H9 (cell line): ENCODE measurements around the gene VPS13C. TPM values are rescaled to one million over a fixed set of nuclear protein-coding genes. Genes with fewer than 3 reads are reported as not detected.

Experiments
- DNase-seq: peaks from one replicate; pipeline ENCODE4 v3.0.0-alpha.2; 2017
- H2AFZ ChIP-seq: one replicate; pipeline ENCODE4 v1.6.1; 2013; ENCODE audit warnings: mild to moderate bottlenecking, low read length, control low read depth, moderate library complexity
- H2AK5ac ChIP-seq: 2 replicates; pipeline ENCODE4 v1.6.1; 2013; ENCODE audit warnings: low read length, control low read depth, mixed read lengths; ENCODE audit not compliant: insufficient read length
- H2BK120ac ChIP-seq: one replicate; pipeline ENCODE4 v1.6.1; 2013; ENCODE audit warnings: low read depth, mild to moderate bottlenecking, low read length, control low read depth, inconsistent platforms; ENCODE audit not compliant: poor library complexity, severe bottlenecking
- H2BK12ac ChIP-seq: 2 replicates; pipeline ENCODE4 v1.6.1; 2013; ENCODE audit warnings: low read length, control low read depth, mixed read lengths, low read depth; ENCODE audit not compliant: insufficient read length
- H2BK15ac ChIP-seq: 2 replicates; pipeline ENCODE4 v1.6.1; 2013; ENCODE audit warnings: low read depth, low read length, control low read depth
- H2BK20ac ChIP-seq: one replicate; pipeline ENCODE4 v1.6.1; 2013; ENCODE audit warnings: low read depth, mild to moderate bottlenecking, low read length, control low read depth, inconsistent platforms; ENCODE audit not compliant: poor library complexity, severe bottlenecking
- H2BK5ac ChIP-seq: 2 replicates; pipeline ENCODE4 v1.6.1; 2013; ENCODE audit warnings: low read length, control low read depth, mixed read lengths; ENCODE audit not compliant: insufficient read length
- H3K14ac ChIP-seq: 2 replicates; pipeline ENCODE4 v1.6.1; 2013; ENCODE audit warnings: low read length, control low read depth; ENCODE audit not compliant: insufficient read depth
- H3K18ac ChIP-seq: 2 replicates; pipeline ENCODE4 v1.6.1; 2013; ENCODE audit warnings: low read depth, mild to moderate bottlenecking, mixed read lengths, low read length, control low read depth; ENCODE audit not compliant: insufficient read length
- H3K23ac ChIP-seq: 2 replicates; pipeline ENCODE4 v1.6.1; 2013; ENCODE audit warnings: low read length, control low read depth, mixed read lengths, low read depth; ENCODE audit not compliant: insufficient read length
- H3K23me2 ChIP-seq: 2 replicates; pipeline ENCODE4 v1.6.1; 2013; ENCODE audit warnings: low read depth, mild to moderate bottlenecking, mixed read lengths, low read length, control low read depth; ENCODE audit not compliant: insufficient read length, poor library complexity, severe bottlenecking
- H3K27ac ChIP-seq: 2 replicates; pipeline ENCODE4 v1.5.1; 2013; ENCODE audit warnings: low read length, control low read depth, mixed read lengths, low read depth; ENCODE audit not compliant: insufficient read length
- H3K27me3 ChIP-seq: 2 replicates; pipeline ENCODE4 v1.6.1; 2013; ENCODE audit warnings: low read length, control low read depth, inconsistent platforms; ENCODE audit not compliant: insufficient read depth
- H3K4ac ChIP-seq: 2 replicates; pipeline ENCODE4 v1.6.1; 2013; ENCODE audit warnings: low read depth, mild to moderate bottlenecking, control low read depth, inconsistent platforms, low read length, moderate library complexity
- H3K4me1 ChIP-seq: 2 replicates; pipeline ENCODE4 v1.6.1; 2013; ENCODE audit warnings: low read length, control low read depth, inconsistent platforms; ENCODE audit not compliant: insufficient read depth
- H3K4me2 ChIP-seq: 2 replicates; pipeline ENCODE4 v1.6.1; 2013; ENCODE audit warnings: low read length, control low read depth, mixed read lengths; ENCODE audit not compliant: insufficient read length, insufficient read depth
- H3K56ac ChIP-seq: 2 replicates; pipeline ENCODE4 v1.6.1; 2013; ENCODE audit warnings: low read depth, mild to moderate bottlenecking, mixed read lengths, low read length, control low read depth; ENCODE audit not compliant: insufficient read length
- H3K79me1 ChIP-seq: 2 replicates; pipeline ENCODE4 v1.6.1; 2013; ENCODE audit warnings: low read depth, mild to moderate bottlenecking, moderate library complexity, low read length, control low read depth, inconsistent platforms; ENCODE audit not compliant: insufficient read depth, poor library complexity, severe bottlenecking
- H3K79me2 ChIP-seq: 2 replicates; pipeline ENCODE4 v1.6.1; 2013; ENCODE audit warnings: low read length, control low read depth, inconsistent platforms; ENCODE audit not compliant: insufficient read depth
- H3K9ac ChIP-seq: 2 replicates; pipeline ENCODE4 v1.6.1; 2013; ENCODE audit warnings: low read length, control low read depth, mixed read lengths; ENCODE audit not compliant: insufficient read length; ENCODE audit errors: extremely low read depth
- H3K9me3 ChIP-seq: one replicate; pipeline ENCODE4 v1.6.1; 2013; ENCODE audit warnings: low read depth, low read length, inconsistent platforms; ENCODE audit not compliant: control insufficient read depth
- H3T11ph ChIP-seq: one replicate; pipeline ENCODE4 v1.6.1; 2013; ENCODE audit warnings: mild to moderate bottlenecking, low read length, control low read depth, inconsistent platforms
- H4K20me1 ChIP-seq: one replicate; pipeline ENCODE4 v1.6.1; 2013; ENCODE audit not compliant: control insufficient read depth, insufficient read length, insufficient read depth
- H4K5ac ChIP-seq: 2 replicates; pipeline ENCODE4 v1.6.1; 2013; ENCODE audit warnings: low read depth, mild to moderate bottlenecking, mixed read lengths, low read length, control low read depth; ENCODE audit not compliant: insufficient read length
- H4K8ac ChIP-seq: replicated peaks from 2 replicates; pipeline ENCODE4 v1.6.1; 2013; ENCODE audit warnings: low read length, control low read depth, mixed read lengths, low read depth; ENCODE audit not compliant: insufficient read length
- H4K91ac ChIP-seq: 2 replicates; pipeline ENCODE4 v1.6.1; 2013; ENCODE audit warnings: low read depth, mild to moderate bottlenecking, moderate library complexity, mixed read lengths, low read length, control low read depth; ENCODE audit not compliant: insufficient read length
- H3K27ac Mint-ChIP-seq, 3 experiments: 2 replicates in 2 of 3; 3 replicates in 1 of 3; pipeline ENCODE4 v1.8.0; 2020 to 2021; ENCODE audit warnings: mixed read lengths in 3 of 3, mild to moderate bottlenecking in 1 of 3, moderate library complexity in 1 of 3
- H3K27me3 Mint-ChIP-seq: 2 replicates; pipeline ENCODE4 v1.8.0; 2021; ENCODE audit warnings: low read depth, mild to moderate bottlenecking, moderate library complexity, mixed read lengths
- H3K36me3 Mint-ChIP-seq, 3 experiments: 2 replicates in 2 of 3; 3 replicates in 1 of 3; pipeline ENCODE4 v1.8.0; 2020 to 2021; ENCODE audit warnings: low read depth in 3 of 3, mixed read lengths in 3 of 3; ENCODE audit not compliant: insufficient read depth in 1 of 3
- H3K4me1 Mint-ChIP-seq, 2 experiments: 2 replicates each; pipeline ENCODE4 v1.8.0; 2020; ENCODE audit warnings: mixed read lengths in 2 of 2
- H3K4me3 Mint-ChIP-seq, 2 experiments: 2 replicates in 1 of 2; 3 replicates in 1 of 2; pipeline ENCODE4 v1.8.0; 2020 to 2021; ENCODE audit warnings: mild to moderate bottlenecking in 2 of 2, mixed read lengths in 2 of 2, moderate library complexity in 1 of 2
- H3K9me3 Mint-ChIP-seq, 2 experiments: 2 replicates in 1 of 2; 3 replicates in 1 of 2; pipeline ENCODE4 v1.8.0; 2020; ENCODE audit warnings: mild to moderate bottlenecking in 2 of 2, mixed read lengths in 2 of 2, moderate library complexity in 1 of 2
- WGBS: extraction: QIAGEN DNeasy Blood & Tissue Kit; methylation state at CpG from one replicate; pipeline ENCODE4 v1.1.7; 2013; ENCODE audit warnings: missing lambda C conversion rate, low lambda C conversion rate, mixed read lengths; ENCODE audit not compliant: insufficient read length; ENCODE audit errors: extremely low coverage; 5-methylcytosine and 5-hydroxymethylcytosine counted together
- total RNA-seq: library from RNA; stranded (reverse); gene quantifications from 2 replicates; pipeline ENCODE4 v1.2.1, GENCODE V29; 2021
- TF ChIP-seq, protein P1 (sequence below): fragments of 200-600 bp; sonication (generic); conservative IDR thresholded peaks from 3 replicates; pipeline ENCODE4 v1.8.0; 2021; ENCODE audit warnings: antibody characterized with exemption, mild to moderate bottlenecking

VPS13C gene
- total RNA-seq, 1 experiment from 2014 or later = 14.2 TPM

DNA sequence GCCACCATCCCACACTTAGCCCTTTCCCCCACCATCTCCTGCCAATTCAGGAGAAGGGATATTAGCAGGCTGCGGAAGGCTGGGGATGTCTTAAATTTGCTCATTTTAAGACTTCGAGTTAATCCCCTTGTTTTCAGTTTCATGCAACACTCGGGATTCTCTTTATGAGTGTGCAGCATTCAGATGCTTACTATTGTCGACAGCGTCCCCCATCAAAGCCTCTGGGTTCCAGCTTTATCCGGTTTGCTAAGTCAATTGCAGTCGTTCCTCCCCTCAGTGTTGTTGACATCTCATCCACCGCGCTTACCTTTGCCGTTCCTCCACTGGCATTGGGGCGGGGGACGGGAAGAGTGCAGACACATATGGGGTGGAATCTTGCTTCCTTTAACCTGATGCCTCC is 220.2 kb downstream of the VPS13C start:
- no peak overlapping the region for H3K4ac ChIP-seq
- no peaks in the 10 kb centered on the region for H4K20me1 ChIP-seq
- H2BK5ac ChIP-seq = no peak overlapping the region
- H3K23ac ChIP-seq = no peak overlapping the region
- no peak overlapping the region for H2AK5ac ChIP-seq
- DNase-seq = no peak
- H3K27ac ChIP-seq = no peak overlapping the region
- no peaks in the 10 kb centered on the region for H3K27me3 ChIP-seq
- no peak overlapping the region for H4K8ac ChIP-seq
- H3T11ph ChIP-seq = no peak overlapping the region
- no peaks in the 10 kb centered on the region; a peak in 1 of 5 replicates for H3K9me3 Mint-ChIP-seq
- H3K14ac ChIP-seq = no peak overlapping the region; the same call in 1 of the 2 replicates
- H3K9ac ChIP-seq = no peak overlapping the region
- no peaks in the 10 kb centered on the region for H3K79me1 ChIP-seq
- no peak overlapping the region for H4K91ac ChIP-seq
- no peak overlapping the region for H2BK120ac ChIP-seq
- H2BK20ac ChIP-seq = no peak overlapping the region
- H3K4me1 Mint-ChIP-seq = peaks cover 8 to 11% of the 10 kb centered on the region in 2 experiments
- no peak overlapping the region for H2BK15ac ChIP-seq
- no CpG with 5 or more reads among the region's 12 CpGs for WGBS
- H3K4me1 ChIP-seq = no peaks in the 10 kb centered on the region
- no peak overlapping the region for H2BK12ac ChIP-seq
- TF ChIP-seq, protein P1, sequence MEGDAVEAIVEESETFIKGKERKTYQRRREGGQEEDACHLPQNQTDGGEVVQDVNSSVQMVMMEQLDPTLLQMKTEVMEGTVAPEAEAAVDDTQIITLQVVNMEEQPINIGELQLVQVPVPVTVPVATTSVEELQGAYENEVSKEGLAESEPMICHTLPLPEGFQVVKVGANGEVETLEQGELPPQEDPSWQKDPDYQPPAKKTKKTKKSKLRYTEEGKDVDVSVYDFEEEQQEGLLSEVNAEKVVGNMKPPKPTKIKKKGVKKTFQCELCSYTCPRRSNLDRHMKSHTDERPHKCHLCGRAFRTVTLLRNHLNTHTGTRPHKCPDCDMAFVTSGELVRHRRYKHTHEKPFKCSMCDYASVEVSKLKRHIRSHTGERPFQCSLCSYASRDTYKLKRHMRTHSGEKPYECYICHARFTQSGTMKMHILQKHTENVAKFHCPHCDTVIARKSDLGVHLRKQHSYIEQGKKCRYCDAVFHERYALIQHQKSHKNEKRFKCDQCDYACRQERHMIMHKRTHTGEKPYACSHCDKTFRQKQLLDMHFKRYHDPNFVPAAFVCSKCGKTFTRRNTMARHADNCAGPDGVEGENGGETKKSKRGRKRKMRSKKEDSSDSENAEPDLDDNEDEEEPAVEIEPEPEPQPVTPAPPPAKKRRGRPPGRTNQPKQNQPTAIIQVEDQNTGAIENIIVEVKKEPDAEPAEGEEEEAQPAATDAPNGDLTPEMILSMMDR = no peak
- peaks cover 2% of the 10 kb centered on the region; the same call in 1 of the 2 replicates for H3K27me3 Mint-ChIP-seq
- H4K5ac ChIP-seq = no peak overlapping the region
- no peak overlapping the region; a peak in 1 of 5 replicates for H3K4me3 Mint-ChIP-seq
- 0 out of 7 replicates have a peak overlapping the region, but pooled peaks of 1 of the 3 experiments have one; percentile 49 for H3K27ac Mint-ChIP-seq
- no peak overlapping the region for H3K56ac ChIP-seq
- no peaks in the 10 kb centered on the region for H3K79me2 ChIP-seq
- H3K9me3 ChIP-seq = no peaks in the 10 kb centered on the region
- H3K4me2 ChIP-seq = no peak overlapping the region
- no peak overlapping the region for H2AFZ ChIP-seq
- no peaks in the 10 kb centered on the region for H3K36me3 Mint-ChIP-seq
- no peaks in the 10 kb centered on the region for H3K23me2 ChIP-seq
- no peak overlapping the region for H3K18ac ChIP-seq
